B cell (primary cell): ENCODE results near the gene INPP5J.

ENCODE experiments used
- CTCF ChIP-seq: fragments of 200-600 bp; IDR thresholded peaks from one replicate; pipeline ENCODE4 v1.8.0; 2022; ENCODE audit warnings: antibody characterized with exemption, mild to moderate bottlenecking
- EZH2 ChIP-seq: IDR thresholded peaks from 2 replicates; pipeline ENCODE4 v1.6.1; 2012; ENCODE audit warnings: borderline replicate concordance, low read depth, mild to moderate bottlenecking, moderate library complexity, low read length; ENCODE audit not compliant: insufficient read depth, poor library complexity, severe bottlenecking

GRCh38 chr22:31082606-31083376 lies 40.0 kb upstream of the INPP5J start:
- TF ChIP-seq CTCF (peak; percentile 13), EZH2 (no peak)
